ENCODE results near the gene PIAS4. TPM values are rescaled to one million over a fixed set of nuclear protein-coding genes. Genes with fewer than 3 reads are reported as not detected.

PIAS4 gene
- total RNA-seq, 1 experiment from 2014 or later, result 45.7 TPM

GRCh38 chr19:3986260-3987041 is 21.1 kb upstream of the PIAS4 start:
- Mint-ChIP-seq H3K4me1 (ENCODE audit: low read depth, unreplicated experiment) (peaks cover 13% of the 10 kb centered on the region), H3K27me3 (ENCODE audit: insufficient read depth, unreplicated experiment) (no peaks in the 10 kb centered on the region), H3K27ac (ENCODE audit: unreplicated experiment) (peak overlapping the region; percentile 88), H3K9me3 (ENCODE audit: unreplicated experiment) (peaks cover 10% of the 10 kb centered on the region), H3K4me3 (ENCODE audit: unreplicated experiment) (peak overlapping the region; percentile 89), H3K36me3 (ENCODE audit: insufficient read depth, unreplicated experiment) (peaks cover 57% of the 10 kb centered on the region)
- peak; percentile 67 to 73 for DNase-seq
- CTCF ChIA-PET, result no interaction called here
- no TSS peak for BruUV-seq (replicated peaks)
- POLR2A ChIA-PET, result no interaction called here
- H3K4me3 ChIP-seq (ENCODE audit: low read depth, low read length), result peak overlapping the region; percentile 37
- intact Hi-C loops (cut with micrococcal nuclease; ENCODE audit: unreplicated experiment), result loop anchor here (10.0 kb wide), 1 partner anchor 78 kb away; the partner anchor contains the start of gene ZBTB7A
- TF ChIP-seq, protein P1, sequence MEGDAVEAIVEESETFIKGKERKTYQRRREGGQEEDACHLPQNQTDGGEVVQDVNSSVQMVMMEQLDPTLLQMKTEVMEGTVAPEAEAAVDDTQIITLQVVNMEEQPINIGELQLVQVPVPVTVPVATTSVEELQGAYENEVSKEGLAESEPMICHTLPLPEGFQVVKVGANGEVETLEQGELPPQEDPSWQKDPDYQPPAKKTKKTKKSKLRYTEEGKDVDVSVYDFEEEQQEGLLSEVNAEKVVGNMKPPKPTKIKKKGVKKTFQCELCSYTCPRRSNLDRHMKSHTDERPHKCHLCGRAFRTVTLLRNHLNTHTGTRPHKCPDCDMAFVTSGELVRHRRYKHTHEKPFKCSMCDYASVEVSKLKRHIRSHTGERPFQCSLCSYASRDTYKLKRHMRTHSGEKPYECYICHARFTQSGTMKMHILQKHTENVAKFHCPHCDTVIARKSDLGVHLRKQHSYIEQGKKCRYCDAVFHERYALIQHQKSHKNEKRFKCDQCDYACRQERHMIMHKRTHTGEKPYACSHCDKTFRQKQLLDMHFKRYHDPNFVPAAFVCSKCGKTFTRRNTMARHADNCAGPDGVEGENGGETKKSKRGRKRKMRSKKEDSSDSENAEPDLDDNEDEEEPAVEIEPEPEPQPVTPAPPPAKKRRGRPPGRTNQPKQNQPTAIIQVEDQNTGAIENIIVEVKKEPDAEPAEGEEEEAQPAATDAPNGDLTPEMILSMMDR (IDR thresholded peaks at IDR 0.05; ENCODE audit: insufficient read depth in 1 of 2, low read depth in 1 of 2, low read length in 1 of 2, severe bottlenecking in 1 of 2, unreplicated experiment in 1 of 2), result peak; percentile 31 to 56
- H3K27me3 ChIP-seq (replicated peaks; ENCODE audit: control insufficient read depth, insufficient read depth, low read length), result no peaks in the 10 kb centered on the region
- peaks cover 12% of the 10 kb centered on the region for H3K4me1 ChIP-seq
- peaks cover 21% of the 10 kb centered on the region for H3K36me3 ChIP-seq (ENCODE audit: control insufficient read depth, insufficient read depth, low read length)
- no peaks in the 10 kb centered on the region for H3K9me3 ChIP-seq

DNA sequence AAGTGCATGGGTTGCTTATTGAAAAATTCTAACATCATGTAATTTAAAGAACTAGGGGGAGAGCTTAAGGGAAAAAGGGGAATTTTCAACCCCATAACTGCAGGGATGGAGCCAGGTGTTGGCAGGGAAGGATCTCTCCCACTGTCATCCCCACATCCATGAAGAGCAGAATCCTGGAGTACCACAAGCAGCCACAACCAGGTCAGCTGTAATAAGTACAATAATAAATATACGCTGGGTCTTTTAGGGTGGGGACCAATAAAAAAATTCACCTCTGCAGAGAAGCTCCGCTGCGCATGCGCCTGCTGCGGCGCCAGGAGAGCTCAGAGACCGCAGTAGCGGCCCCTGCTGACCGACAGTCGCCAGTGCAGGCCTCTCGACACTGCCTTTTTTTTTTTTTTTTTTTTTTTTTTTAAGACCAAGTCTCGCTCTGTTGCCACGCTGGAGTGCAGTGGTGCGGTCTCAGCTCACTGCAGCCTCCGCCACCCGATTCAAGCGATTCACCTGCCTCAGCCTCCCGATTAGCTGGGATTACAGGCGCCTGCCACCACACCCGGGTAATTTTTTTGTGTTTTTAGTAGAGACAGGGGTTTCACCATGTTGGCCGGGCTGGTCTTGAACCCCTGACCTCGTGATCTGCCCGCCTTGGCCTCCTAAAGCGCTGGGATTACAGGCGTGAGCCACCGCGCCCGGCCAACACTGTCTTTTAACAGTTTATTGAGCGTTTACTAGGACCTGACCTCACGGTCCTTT is 19.7 kb upstream of the PIAS4 start:
- DNase-seq, result peak; percentile 80 to 85
- intact Hi-C loops (cut with micrococcal nuclease; ENCODE audit: unreplicated experiment), result loop anchor here (10.0 kb wide), 1 partner anchor 77 kb away; the partner anchor contains the start of gene ZBTB7A
- ChIA-PET POLR2A (interaction anchor here (0.5 to 1.7 kb wide), 12 partner anchors 11 to 1560 kb away, joined by 3 to 16 read pairs (median 6); partner anchors contain the start of genes DAPK3 and MRPL54), CTCF (interaction anchor here (0.6 to 1.8 kb wide), 24 partner anchors 9 to 296 kb away, joined by 3 to 21 read pairs (median 5); partner anchors contain the start of genes APBA3, DAPK3, MRPL54 and PIAS4)
- TF ChIP-seq, protein P1 (IDR thresholded peaks at IDR 0.05; ENCODE audit: insufficient read depth in 1 of 2, low read depth in 1 of 2, low read length in 1 of 2, severe bottlenecking in 1 of 2, unreplicated experiment in 1 of 2), result peak; percentile 68 to 87
- H3K9me3 Mint-ChIP-seq (ENCODE audit: unreplicated experiment), result peaks cover 10% of the 10 kb centered on the region
- peaks cover 13% of the 10 kb centered on the region for H3K4me1 Mint-ChIP-seq (ENCODE audit: low read depth, unreplicated experiment)
- peaks cover 44% of the 10 kb centered on the region for H3K36me3 Mint-ChIP-seq (ENCODE audit: insufficient read depth, unreplicated experiment)
- H3K4me3 Mint-ChIP-seq (ENCODE audit: unreplicated experiment), result peak overlapping the region; percentile 89
- Histone ChIP-seq H3K4me1 (peaks cover 12% of the 10 kb centered on the region), H3K4me3 (ENCODE audit: low read depth, low read length) (peak overlapping the region; percentile 37), H3K27me3 (replicated peaks; ENCODE audit: control insufficient read depth, insufficient read depth, low read length) (no peaks in the 10 kb centered on the region), H3K9me3 (no peaks in the 10 kb centered on the region), H3K36me3 (ENCODE audit: control insufficient read depth, insufficient read depth, low read length) (peaks cover 11% of the 10 kb centered on the region)
- H3K27me3 Mint-ChIP-seq (ENCODE audit: insufficient read depth, unreplicated experiment), result no peaks in the 10 kb centered on the region
- H3K27ac Mint-ChIP-seq (ENCODE audit: unreplicated experiment), result peak overlapping the region; percentile 88
- no TSS peak for BruUV-seq (replicated peaks)

DNA sequence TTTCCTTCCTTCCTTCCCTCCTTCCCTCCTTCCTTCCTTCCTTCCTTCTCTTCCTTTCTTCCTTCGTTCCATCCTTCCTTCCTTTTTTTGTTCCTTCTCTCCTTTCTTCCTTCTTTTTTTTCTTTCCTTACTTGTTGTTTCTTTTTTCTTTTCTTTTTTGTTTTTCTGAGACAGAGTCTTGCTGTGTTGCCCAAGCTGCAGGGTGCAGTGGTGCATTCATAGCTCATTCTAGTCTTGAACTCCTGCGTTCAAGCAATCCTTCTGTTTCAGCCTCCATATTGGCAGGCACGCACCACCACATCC is 16.8 kb upstream of the PIAS4 start:
- intact Hi-C loops (cut with micrococcal nuclease; ENCODE audit: unreplicated experiment), result no loop called here
- no TSS peak for BruUV-seq (replicated peaks)
- H3K27ac Mint-ChIP-seq (ENCODE audit: unreplicated experiment), result peak overlapping the region; percentile 89
- H3K4me1 ChIP-seq, result no peaks in the 10 kb centered on the region
- peaks cover 7% of the 10 kb centered on the region for H3K4me1 Mint-ChIP-seq (ENCODE audit: low read depth, unreplicated experiment)
- ChIA-PET POLR2A (interaction anchor here (0.6 to 0.7 kb wide), 3 partner anchors 22 to 228 kb away, joined by 3 to 4 read pairs (median 4); partner anchors contain the start of gene MRPL54), CTCF (no interaction called here)
- H3K27me3 Mint-ChIP-seq (ENCODE audit: insufficient read depth, unreplicated experiment), result no peaks in the 10 kb centered on the region
- no peaks in the 10 kb centered on the region for H3K36me3 ChIP-seq (ENCODE audit: control insufficient read depth, insufficient read depth, low read length)
- H3K9me3 Mint-ChIP-seq (ENCODE audit: unreplicated experiment), result peaks cover 10% of the 10 kb centered on the region
- TF ChIP-seq, protein P1 (IDR thresholded peaks at IDR 0.05; ENCODE audit: insufficient read depth in 1 of 2, low read depth in 1 of 2, low read length in 1 of 2, severe bottlenecking in 1 of 2, unreplicated experiment in 1 of 2), result no peak
- no peaks in the 10 kb centered on the region for H3K27me3 ChIP-seq (replicated peaks; ENCODE audit: control insufficient read depth, insufficient read depth, low read length)
- no peak overlapping the region for H3K4me3 ChIP-seq (ENCODE audit: low read depth, low read length)
- H3K36me3 Mint-ChIP-seq (ENCODE audit: insufficient read depth, unreplicated experiment), result peaks cover 15% of the 10 kb centered on the region
- no peak for DNase-seq
- peak overlapping the region; percentile 89 for H3K4me3 Mint-ChIP-seq (ENCODE audit: unreplicated experiment)
- no peaks in the 10 kb centered on the region for H3K9me3 ChIP-seq

All from Caco-2 (cell line).